Esophagus muscularis mucosa (tissue), 4 donors: ENCODE data around the gene SPP1.

Source experiments
- CTCF ChIP-seq, 3 experiments: fragments of 200-600 bp in 2 of 3; fragments of 450-650 bp in 1 of 3; sonication (generic) in 2 of 3; IDR thresholded peaks; one replicate each; pipeline ENCODE4 v1.5.1; 2017 to 2019; ENCODE audit warnings: antibody characterized with exemption in 3 of 3, mild to moderate bottlenecking in 2 of 3, moderate library complexity in 1 of 3
- EP300 ChIP-seq: sonication (generic); formaldehyde crosslinking; IDR thresholded peaks from one replicate; pipeline ENCODE4 v1.6.1; 2017; ENCODE audit warnings: antibody characterized with exemption
- POLR2A ChIP-seq: fragments of 450-650 bp; IDR thresholded peaks from one replicate; pipeline ENCODE4 v1.6.1; 2017; ENCODE audit warnings: antibody characterized with exemption, moderate library complexity, mild to moderate bottlenecking, low read depth

DNA sequence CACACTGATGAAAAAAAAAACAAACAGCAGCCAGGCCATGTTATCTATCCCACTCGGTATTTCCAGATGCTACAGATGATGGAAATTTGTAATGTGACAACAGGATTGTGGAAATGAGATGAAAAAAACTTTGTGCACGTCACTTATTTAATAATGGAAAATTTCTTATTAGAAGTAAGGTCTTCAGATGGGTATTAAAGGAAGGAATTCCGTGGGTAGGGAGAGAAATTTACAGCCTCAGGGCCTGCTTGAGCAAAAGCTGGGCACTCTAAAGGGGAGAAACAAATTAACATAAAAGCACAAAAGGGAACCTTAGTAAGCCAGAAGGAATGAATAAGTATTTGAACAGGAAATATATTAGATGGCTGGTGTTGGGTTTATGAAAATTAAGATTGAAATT, 27.7 kb downstream of the SPP1 start:
- TF ChIP-seq EP300, result no peak
- TF ChIP-seq POLR2A, result no peak
- TF ChIP-seq CTCF (IDR thresholded peaks at IDR 0.05), result no peak
